Heart right ventricle (tissue), 16 donors: ENCODE data around the gene RBP3. TPM values are rescaled to one million over a fixed set of nuclear protein-coding genes. Genes with fewer than 3 reads are reported as not detected.

ENCODE experiments used
- ATAC-seq, 8 donors: fragments of 200-7000 bp; cut with Tn5 transposase; one replicate each; pipeline ENCODE4 v1.9.1; 2020; ENCODE audit warnings: mild to moderate bottlenecking in 8 of 8, moderate library complexity in 8 of 8, moderate number of reproducible peaks in 1 of 8
- DNase-seq, 2 donors: peaks; one replicate each; pipeline ENCODE4 v3.0.0-alpha.2; 2020
- H3K27ac ChIP-seq, 10 donors: fragments of 200-600 bp; sonication (generic) in 2 of 10; one replicate each; pipeline versions ENCODE4 v1.5.0 to v1.8.0; 2020 to 2022; ENCODE audit warnings: mild to moderate bottlenecking in 3 of 10
- H3K27me3 ChIP-seq, 7 donors: fragments of 200-600 bp; one replicate each; pipeline ENCODE4 v1.8.0; 2021 to 2022; ENCODE audit warnings: mild to moderate bottlenecking in 2 of 7
- H3K36me3 ChIP-seq, 9 donors: fragments of 200-600 bp; sonication (generic) in 1 of 9; one replicate each; pipeline versions ENCODE4 v1.5.0 to v1.8.0; 2020 to 2022; ENCODE audit warnings: mild to moderate bottlenecking in 2 of 9
- H3K4me1 ChIP-seq, 9 donors: fragments of 200-600 bp; sonication (generic) in 1 of 9; one replicate each; pipeline versions ENCODE4 v1.5.0 to v1.8.0; 2020 to 2022; ENCODE audit warnings: mild to moderate bottlenecking in 4 of 9
- H3K4me3 ChIP-seq, 10 donors: fragments of 200-600 bp; sonication (generic) in 2 of 10; one replicate each; pipeline versions ENCODE4 v1.5.0 to v1.8.0; 2020 to 2022; ENCODE audit warnings: mild to moderate bottlenecking in 7 of 10, moderate library complexity in 2 of 10
- H3K9me3 ChIP-seq, 11 donors: fragments of 200-600 bp in 10 of 11; sonication (generic) in 2 of 11; one replicate each; pipeline versions ENCODE4 v1.5.0 to v1.8.0; 2013 to 2022; ENCODE audit warnings: mild to moderate bottlenecking in 2 of 11, control low read depth in 1 of 11, moderate library complexity in 1 of 11
- CTCF ChIP-seq, 9 donors: fragments of 200-600 bp; sonication (generic) in 2 of 9; IDR thresholded peaks; one replicate each; pipeline versions ENCODE4 v1.5.0 to v1.8.0; 2021 to 2022; ENCODE audit warnings: antibody characterized with exemption in 9 of 9, mild to moderate bottlenecking in 5 of 9, moderate library complexity in 1 of 9
- WGBS, 2 donors: extraction: QIAGEN DNeasy Blood & Tissue Kit; methylation state at CpG; one replicate each; pipeline ENCODE4 v1.1.7; 2013; ENCODE audit warnings: inconsistent platforms in 1 of 2; 5-methylcytosine and 5-hydroxymethylcytosine counted together
- intact Hi-C, 10 donors: fragments of 100-400 bp; cut with DNase I; formaldehyde crosslinking; loops; one replicate each; pipeline versions ENCODE4 v1.11.1 to v1.14.2; 2022
- polyA plus RNA-seq, 2 donors: library from polyadenylated mRNA; stranded (reverse); fragments of 200-250 nt; gene quantifications; one replicate each; pipeline ENCODE4 v1.2.3, GENCODE V29; 2013
- total RNA-seq, 10 donors: library from RNA; stranded (reverse); fragmentation: NEBNext Ultra II Directional in 3 of 10; extraction: Animal tissue kit (Norgen Biotek cat#: 25700) in 3 of 10; gene quantifications; one replicate each; pipeline versions ENCODE4 v1.2.1 to v1.2.4, GENCODE V29; 2021 to 2023
- donor health status: Arrhythmogenic right ventricular cardiomyopathy.
- donor health status: ischemic (EF 13 %, LVEDD 7.1; RV severe dilation, severe dysfunction).
- donor health status: healthy with polysubstance abuse.
- donor health status: DM: no; HTN: yes; CAD: no.
- donor health status: DM: no; HTN: no; CAD: no.
- donor health status: ischemic (EF 25% LVEDD 6.9; RV normal size, moderate dysfunction).
- donor health status: ischemic (EF 25% LVEDD 5.7; RV mildly dilated, moderate dysfunction).
- donor health status: healthy.
- donor health status: DM: yes; HTN: yes; CAD: no.
- donor health status: Ischemic cardiomyopathy.
- donor health status: ischemic (EF 35%, LVEDD 5.7; RV mildly dilated, moderate dysfunction).
- donor health status: nonischemic (EF 11% LVEDD 7.7; RV severe dilation, severe dysfunction).
- donor health status: DM: yes; HTN: yes; CAD: no.
- donor health status: PGD.
- donor health status: ischemic (EF 29% LVEDD 5.4; RV normal size, mild dysfunction).
- donor health status: nonischemic (EF 23%, LVEDD 6.1; RV moderate dilation, normal function).

Gene RBP3
- total and polyA plus RNA-seq, 12 donors = not detected

GRCh38 chr10:47310090-47310505, 38.1 kb upstream of the RBP3 start:
- DNase-seq = no peak
- intact Hi-C loops = loop anchor here in 6 of 10 donors (2.0 to 5.0 kb wide), 3 partner anchors 261 to 283 kb away; no protein-coding TSS in a partner anchor
- Histone ChIP-seq H3K9me3 (no peaks in the 10 kb centered on the region), H3K27me3 (peaks cover 0 to 26% (median 10%) of the 10 kb centered on the region in 7 donors), H3K4me1 (peaks cover 0 to 13% (median 4%) of the 10 kb centered on the region in 9 donors), H3K4me3 (no peak overlapping the region), H3K27ac (no peak overlapping the region), H3K36me3 (no peaks in the 10 kb centered on the region)
- no peak for TF ChIP-seq CTCF (IDR thresholded peaks at IDR 0.05)
- no peak for ATAC-seq
- WGBS, 2 donors = 96 to 97% methylated on average over 36 to 37 of the region's 37 CpGs

- no peaks in the 10 kb centered on the region for H3K9me3 ChIP-seq
- H3K4me1 ChIP-seq = peaks cover 0 to 13% (median 4%) of the 10 kb centered on the region in 9 donors
- intact Hi-C loops = loop anchor here in 6 of 10 donors (2.0 to 5.0 kb wide), 3 partner anchors 263 to 284 kb away; no protein-coding TSS in a partner anchor
- peaks cover 0 to 20% (median 6%) of the 10 kb centered on the region in 7 donors for H3K27me3 ChIP-seq
- peak in 5 of 8 donors; percentile 7 to 60 (median 34) for ATAC-seq
- no peak overlapping the region for H3K27ac ChIP-seq
- no peak for DNase-seq
- 36 to 38% methylated on average over 10 of the region's 10 CpGs for WGBS, 2 donors
- H3K4me3 ChIP-seq = no peak overlapping the region
- no peak for TF ChIP-seq CTCF (IDR thresholded peaks at IDR 0.05)
- H3K36me3 ChIP-seq = no peaks in the 10 kb centered on the region
Observed at GRCh38 chr10:47311193-47311931, 36.8 kb upstream of the RBP3 start.

GRCh38 chr10:47311932-47312662, 36.1 kb upstream of the RBP3 start:
- ATAC-seq (peak; percentile 81 to 96 (median 94)), DNase-seq (peak; percentile 79 to 82)
- H3K4me1 ChIP-seq = peaks cover 0 to 13% (median 4%) of the 10 kb centered on the region in 9 donors
- peak; percentile 59 to 94 (median 84) for TF ChIP-seq CTCF (IDR thresholded peaks at IDR 0.05)
- H3K4me3 ChIP-seq = no peak overlapping the region
- H3K27me3 ChIP-seq = peaks cover 0 to 20% (median 6%) of the 10 kb centered on the region in 7 donors
- 24 to 27% methylated on average over 20 of the region's 20 CpGs for WGBS, 2 donors
- H3K9me3 ChIP-seq = no peaks in the 10 kb centered on the region
- no peaks in the 10 kb centered on the region for H3K36me3 ChIP-seq
- intact Hi-C loops = loop anchor here (1.0 to 5.0 kb wide), 7 partner anchors 263 to 288 kb away; no protein-coding TSS in a partner anchor
- no peak overlapping the region for H3K27ac ChIP-seq

GRCh38 chr10:47312663-47312995, 35.5 kb upstream of the RBP3 start:
- Histone ChIP-seq H3K36me3 (no peaks in the 10 kb centered on the region), H3K27me3 (peaks cover 0 to 20% (median 6%) of the 10 kb centered on the region in 7 donors), H3K4me1 (peaks cover 0 to 13% (median 4%) of the 10 kb centered on the region in 9 donors), H3K9me3 (no peaks in the 10 kb centered on the region), H3K4me3 (no peak overlapping the region), H3K27ac (no peak overlapping the region)
- no peak for DNase-seq
- intact Hi-C loops = loop anchor here in 9 of 10 donors (1.0 to 5.0 kb wide), 6 partner anchors 265 to 288 kb away; no protein-coding TSS in a partner anchor
- no peak for TF ChIP-seq CTCF (IDR thresholded peaks at IDR 0.05)
- WGBS, 2 donors = 81 to 84% methylated on average over 7 of the region's 7 CpGs
- ATAC-seq = no peak
